Measurements from ENCODE around the gene OR2AT4. TPM values are rescaled to one million over a fixed set of nuclear protein-coding genes. Genes with fewer than 3 reads are reported as not detected.
"Not testable (repeated sequence)": the region's sequence is repeated elsewhere in the genome, so short reads cannot be mapped to it uniquely, and the experiment has no call there.

OR2AT4 gene
- total and polyA plus RNA-seq, 5 donors: not detected

DNA sequence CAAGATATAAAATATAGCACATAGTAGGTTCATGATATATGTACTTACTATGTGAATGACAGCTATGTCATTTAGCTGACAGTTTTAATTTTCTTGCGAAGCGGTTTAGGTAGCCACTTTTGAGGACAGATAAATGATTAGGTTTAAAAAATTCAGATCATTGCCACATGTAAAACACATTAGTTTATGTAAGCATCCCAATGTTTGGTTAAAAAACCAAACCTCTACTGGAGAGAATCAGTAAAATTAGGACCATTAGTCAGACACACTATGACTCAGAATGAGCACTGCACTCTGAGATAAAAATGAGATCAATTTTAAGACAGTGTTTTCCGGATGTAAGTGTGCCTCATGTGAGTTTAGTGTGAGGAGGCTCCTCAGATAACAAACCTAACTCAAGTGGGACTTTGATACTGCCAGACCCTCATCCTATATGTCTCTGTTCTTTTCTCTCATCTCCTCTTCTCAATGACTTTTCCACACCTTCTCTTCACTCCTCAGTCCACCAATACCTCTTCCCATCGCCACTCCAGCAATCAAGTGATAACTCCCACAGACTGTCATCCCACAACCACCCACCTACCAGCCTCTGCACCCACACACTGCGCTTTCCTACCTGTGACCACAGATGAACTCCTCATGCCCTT, 6.8 kb upstream of the OR2AT4 start:
- ATAC-seq (no peak), DNase-seq (no peak)
- no peaks in the 10 kb centered on the region for H3K9me3 ChIP-seq (ENCODE audit: control insufficient read depth, low read length)
- H3K27me3 ChIP-seq (ENCODE audit: control insufficient read depth, insufficient read depth): no peaks in the 10 kb centered on the region
- no peaks in the 10 kb centered on the region for H3K4me1 ChIP-seq (ENCODE audit: control insufficient read depth, insufficient read depth, low read length)
- intact Hi-C loops (cut with DNase I): no loop called here
- 68% methylated on average over 5 of the region's 5 CpGs for WGBS
- peak overlapping the region; percentile 37 for H3K27ac ChIP-seq (ENCODE audit: low read length)
- no peak overlapping the region for H3K4me3 ChIP-seq (ENCODE audit: low read length)

DNA sequence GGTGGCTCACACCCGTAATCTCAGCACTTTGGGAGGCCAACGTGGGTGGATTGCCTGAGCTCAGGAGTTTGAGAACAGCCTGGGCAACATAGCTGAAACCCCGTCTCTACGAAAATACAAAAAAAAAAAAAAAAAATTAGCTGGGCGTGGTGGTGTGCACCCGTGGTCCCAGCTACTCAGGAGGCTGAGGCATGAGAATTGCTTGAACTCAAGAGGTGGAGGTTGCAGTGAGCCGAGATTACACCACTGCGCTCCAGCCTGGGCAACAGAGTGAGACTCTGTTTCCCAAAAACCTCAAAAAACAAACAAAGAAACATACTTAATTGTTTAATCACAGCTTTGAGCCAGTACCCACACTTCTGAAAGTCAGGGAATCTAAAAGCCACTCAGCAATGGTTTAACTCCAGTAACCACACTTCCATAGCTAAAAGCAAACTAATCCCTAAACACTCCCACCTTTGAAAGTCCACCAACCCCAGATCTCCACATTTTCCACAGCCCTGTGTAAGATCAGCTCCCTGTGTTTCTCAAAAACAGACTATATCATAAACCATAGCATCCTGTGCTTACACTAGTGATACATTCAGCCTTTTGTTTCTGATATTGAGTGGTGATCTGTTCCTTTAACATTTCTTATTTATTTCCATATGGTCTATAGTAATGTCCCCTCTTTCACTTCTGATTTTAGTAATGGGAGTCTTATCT, 4.9 kb upstream of the OR2AT4 start:
- 85% methylated on average over 8 of the region's 8 CpGs for WGBS
- no peaks in the 10 kb centered on the region for H3K9me3 ChIP-seq (ENCODE audit: control insufficient read depth, low read length)
- no peak overlapping the region for H3K4me3 ChIP-seq (ENCODE audit: low read length)
- no peak overlapping the region for H3K27ac ChIP-seq (ENCODE audit: low read length)
- no peaks in the 10 kb centered on the region for H3K4me1 ChIP-seq (ENCODE audit: control insufficient read depth, insufficient read depth, low read length)
- intact Hi-C loops (cut with DNase I): no loop called here
- DNase-seq (no peak), ATAC-seq (no peak)
- H3K27me3 ChIP-seq (ENCODE audit: control insufficient read depth, insufficient read depth): no peaks in the 10 kb centered on the region

DNA sequence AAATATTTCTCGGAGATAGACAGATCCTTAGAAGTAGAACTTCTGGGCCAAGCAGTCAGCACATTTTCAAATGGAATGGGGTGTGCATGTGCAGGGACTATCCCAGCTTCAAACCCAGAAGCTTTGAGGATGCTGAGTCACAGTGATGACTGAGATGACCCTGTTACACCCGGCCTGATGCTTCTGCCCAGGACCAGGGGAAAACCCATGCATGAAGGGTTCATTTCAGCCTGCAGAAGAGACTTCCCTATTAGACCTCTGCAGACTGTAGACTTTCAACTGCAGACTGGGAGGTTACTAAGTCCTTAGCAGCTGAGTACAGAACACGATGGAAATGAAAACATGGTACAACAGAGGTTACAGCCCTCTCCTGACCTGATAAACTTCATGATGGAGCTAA, 3.6 kb upstream of the OR2AT4 start:
- Histone ChIP-seq H3K27me3 (ENCODE audit: control insufficient read depth, insufficient read depth) (no peaks in the 10 kb centered on the region), H3K4me3 (ENCODE audit: low read length) (no peak overlapping the region), H3K27ac (ENCODE audit: low read length) (no peak overlapping the region), H3K4me1 (ENCODE audit: control insufficient read depth, insufficient read depth, low read length) (no peaks in the 10 kb centered on the region), H3K9me3 (ENCODE audit: control insufficient read depth, low read length) (no peaks in the 10 kb centered on the region)
- intact Hi-C loops (cut with DNase I): no loop called here
- no peak for ATAC-seq
- DNase-seq: no peak
- 35% methylated on average over 3 of the region's 3 CpGs for whole genome bisulfite sequencing

GRCh38 chr11:75099635-75100034, 3.0 kb upstream of the OR2AT4 start:
- Histone ChIP-seq H3K27me3 (ENCODE audit: control insufficient read depth, insufficient read depth) (no peaks in the 10 kb centered on the region), H3K9me3 (ENCODE audit: control insufficient read depth, low read length) (no peaks in the 10 kb centered on the region), H3K4me3 (ENCODE audit: low read length) (no peak overlapping the region), H3K27ac (ENCODE audit: low read length) (no peak overlapping the region), H3K4me1 (ENCODE audit: control insufficient read depth, insufficient read depth, low read length) (no peaks in the 10 kb centered on the region)
- 99% methylated on average over 1 of the region's 1 CpG for WGBS
- DNase-seq (no peak), ATAC-seq (no peak)
- intact Hi-C loops (cut with DNase I): no loop called here

DNA sequence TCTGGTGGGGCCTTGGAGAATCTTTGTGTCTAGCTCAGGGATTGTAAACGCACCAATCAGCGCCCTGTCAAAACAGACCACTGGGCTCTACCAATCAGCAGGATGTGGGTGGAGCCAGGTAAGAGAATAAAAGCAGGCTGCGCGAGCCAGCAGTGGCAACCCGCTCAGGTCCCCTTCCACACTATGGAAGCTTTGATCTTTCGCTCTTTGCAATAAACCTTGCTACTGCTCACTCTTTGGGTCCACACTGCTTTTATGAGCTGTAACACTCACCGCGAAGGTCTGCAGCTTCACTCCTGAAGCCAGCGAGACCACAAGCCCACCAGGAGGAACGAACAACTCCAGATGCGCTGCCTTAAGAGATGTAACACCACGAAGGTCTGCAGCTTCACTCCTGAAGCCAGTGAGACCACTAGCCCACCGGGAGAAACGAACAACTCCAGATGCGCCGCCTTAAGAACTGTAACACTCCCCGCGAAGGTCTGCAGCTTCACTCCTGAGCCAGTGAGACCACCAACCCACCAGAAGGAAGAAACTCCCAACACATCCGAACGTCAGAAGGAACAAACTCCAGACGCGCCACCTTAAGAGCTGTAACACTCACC, 2.3 kb upstream of the OR2AT4 start:
- H3K9me3 ChIP-seq (ENCODE audit: control insufficient read depth, low read length); H3K4me3 ChIP-seq (ENCODE audit: low read length); H3K27me3 ChIP-seq (ENCODE audit: control insufficient read depth, insufficient read depth); H3K27ac ChIP-seq (ENCODE audit: low read length); intact Hi-C loops (cut with DNase I); H3K4me1 ChIP-seq (ENCODE audit: control insufficient read depth, insufficient read depth, low read length); ATAC-seq; DNase-seq: not testable (repeated sequence)
- WGBS: 91% methylated on average over 22 of the region's 22 CpGs

GRCh38 chr11:75098181-75098580, 1.5 kb upstream of the OR2AT4 start:
- H3K4me1 ChIP-seq (ENCODE audit: control insufficient read depth, insufficient read depth, low read length); ATAC-seq; H3K9me3 ChIP-seq (ENCODE audit: control insufficient read depth, low read length); intact Hi-C loops (cut with DNase I); H3K27ac ChIP-seq (ENCODE audit: low read length); H3K27me3 ChIP-seq (ENCODE audit: control insufficient read depth, insufficient read depth); H3K4me3 ChIP-seq (ENCODE audit: low read length): not testable (repeated sequence)
- 94% methylated on average over 21 of the region's 21 CpGs for WGBS
- peak in 1 of 3 donors; percentile 44 for DNase-seq

- Histone ChIP-seq H3K9me3 (ENCODE audit: control insufficient read depth, low read length) (no peaks in the 10 kb centered on the region), H3K4me3 (ENCODE audit: low read length) (no peak overlapping the region), H3K27me3 (ENCODE audit: control insufficient read depth, insufficient read depth) (no peaks in the 10 kb centered on the region), H3K4me1 (ENCODE audit: control insufficient read depth, insufficient read depth, low read length) (no peaks in the 10 kb centered on the region), H3K27ac (ENCODE audit: low read length) (no peak overlapping the region)
- DNase-seq (no peak), ATAC-seq (no peak)
- intact Hi-C loops (cut with DNase I): no loop called here
- WGBS: 65% methylated on average over 2 of the region's 2 CpGs
Observed at GRCh38 chr11:75097173-75097557, 489 bp upstream of the OR2AT4 start.

DNA sequence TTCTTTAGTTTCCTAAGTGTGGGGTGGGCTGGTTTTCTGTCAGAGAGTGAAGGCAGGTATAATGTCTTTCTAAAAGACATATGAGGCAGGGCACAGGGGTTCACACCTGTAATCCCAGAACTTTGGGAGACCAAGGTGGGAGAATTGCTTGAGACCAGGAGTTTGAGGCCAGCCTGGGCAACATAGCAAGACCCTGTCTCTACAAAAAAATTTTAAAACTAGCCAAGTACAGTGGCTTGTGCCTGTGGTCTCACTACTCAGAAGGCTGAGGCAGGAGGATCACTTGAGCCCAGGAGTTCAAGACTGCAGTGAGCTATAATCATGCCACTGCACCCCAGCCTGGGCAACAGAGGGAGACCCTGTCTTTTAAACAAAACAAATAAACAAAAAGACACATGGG, 2.3 kb downstream of the OR2AT4 start:
- ATAC-seq; H3K4me1 ChIP-seq (ENCODE audit: control insufficient read depth, insufficient read depth, low read length); H3K27ac ChIP-seq (ENCODE audit: low read length); H3K9me3 ChIP-seq (ENCODE audit: control insufficient read depth, low read length); intact Hi-C loops (cut with DNase I); H3K27me3 ChIP-seq (ENCODE audit: control insufficient read depth, insufficient read depth); DNase-seq; H3K4me3 ChIP-seq (ENCODE audit: low read length): not testable (repeated sequence)

DNA sequence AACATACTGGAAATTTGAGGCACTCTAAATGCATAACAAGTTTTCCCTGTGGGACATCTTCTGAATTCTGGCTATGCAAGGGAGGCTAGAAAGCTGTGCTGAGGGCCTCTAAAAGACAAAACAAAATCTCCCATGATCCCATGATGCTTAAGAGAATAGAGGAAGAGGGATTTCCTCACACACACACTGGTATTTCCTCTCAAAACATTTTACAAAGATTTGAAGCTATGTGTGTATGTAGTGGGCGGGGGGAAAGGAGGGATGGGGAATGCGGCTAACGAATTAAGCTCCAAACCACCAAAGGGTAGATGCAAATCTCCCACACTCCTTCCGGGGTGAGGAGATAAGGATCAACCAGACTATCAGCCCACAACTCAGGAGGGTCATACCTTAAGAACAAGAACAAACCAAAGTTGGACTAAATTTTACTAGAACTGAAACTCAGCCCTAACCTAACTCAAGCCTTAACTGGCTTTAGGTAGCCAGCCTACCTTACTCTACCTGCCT, 6.0 kb downstream of the OR2AT4 start:
- 74% methylated on average over 4 of the region's 4 CpGs for WGBS
- Histone ChIP-seq H3K4me3 (ENCODE audit: low read length) (no peak overlapping the region), H3K27me3 (ENCODE audit: control insufficient read depth, insufficient read depth) (no peaks in the 10 kb centered on the region), H3K9me3 (ENCODE audit: control insufficient read depth, low read length) (peaks cover 4% of the 10 kb centered on the region), H3K27ac (ENCODE audit: low read length) (no peak overlapping the region), H3K4me1 (ENCODE audit: control insufficient read depth, insufficient read depth, low read length) (no peaks in the 10 kb centered on the region)
- intact Hi-C loops (cut with DNase I): no loop called here
- ATAC-seq (no peak), DNase-seq (no peak)

DNA sequence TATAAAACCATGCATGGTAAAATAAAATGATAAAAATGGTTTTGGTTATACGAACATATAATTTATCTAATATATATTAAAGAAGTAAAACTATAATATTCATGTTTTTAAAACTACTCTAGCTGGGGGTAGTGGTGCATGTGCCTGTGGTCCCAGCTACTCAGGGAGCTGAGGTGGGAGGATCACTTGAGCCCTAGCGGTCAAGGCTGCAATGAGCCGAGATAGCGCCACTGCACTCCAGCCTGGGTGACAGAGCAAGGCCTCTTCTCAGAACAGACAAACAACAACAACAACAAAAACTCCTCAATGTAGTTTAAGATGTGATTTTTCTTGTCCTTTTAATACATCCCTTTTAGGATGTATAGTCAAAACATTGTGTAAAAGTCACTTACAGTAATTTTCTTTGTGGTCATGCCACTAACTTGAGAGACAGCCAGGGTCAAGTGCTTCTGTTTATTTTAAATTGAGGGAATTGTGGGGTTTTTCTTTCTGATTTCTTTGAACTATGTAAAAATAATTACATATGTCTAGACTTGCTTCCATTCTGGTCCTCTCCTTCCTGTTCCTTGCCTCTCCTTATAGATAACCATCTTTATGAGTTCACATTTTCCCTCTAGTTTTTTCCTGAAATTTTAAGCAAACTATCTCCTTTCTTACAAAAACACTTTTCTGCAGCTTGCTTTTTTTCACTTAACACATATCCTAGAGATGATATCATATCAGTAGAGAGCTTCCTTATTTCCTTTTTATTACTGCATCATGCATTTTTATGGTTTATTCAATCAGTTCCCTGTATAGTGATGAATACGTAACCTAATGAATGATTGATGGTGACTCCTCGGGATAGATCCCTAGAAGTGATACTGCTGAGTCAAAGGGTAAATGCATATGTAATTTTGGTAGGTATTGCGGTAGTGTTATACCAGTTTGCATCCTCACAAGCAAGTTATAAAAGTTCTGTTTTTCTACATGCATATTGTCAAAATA, 9.1 kb downstream of the OR2AT4 start:
- no peak for DNase-seq
- peaks cover 4% of the 10 kb centered on the region for H3K9me3 ChIP-seq (ENCODE audit: control insufficient read depth, low read length)
- no peaks in the 10 kb centered on the region for H3K4me1 ChIP-seq (ENCODE audit: control insufficient read depth, insufficient read depth, low read length)
- H3K27me3 ChIP-seq (ENCODE audit: control insufficient read depth, insufficient read depth): no peaks in the 10 kb centered on the region
- no peak overlapping the region for H3K4me3 ChIP-seq (ENCODE audit: low read length)
- intact Hi-C loops (cut with DNase I): no loop called here
- no peak for ATAC-seq
- WGBS: 71% methylated on average over 7 of the region's 7 CpGs
- no peak overlapping the region for H3K27ac ChIP-seq (ENCODE audit: low read length)
